Hematopoietic multipotent progenitor cell treated with erythropoietin and hydrocortisone succinate and interleukin-3 and kit ligand, for 6 days (in vitro differentiated cells): ENCODE results near the gene CBX7.
A peak's percentile ranks its signal among the peaks of the same experiment; 100 is the strongest.

Experiments
- DNase-seq: peaks from one replicate; pipeline ENCODE4 v3.0.0-alpha.2; 2015

CBX7 gene

DNA sequence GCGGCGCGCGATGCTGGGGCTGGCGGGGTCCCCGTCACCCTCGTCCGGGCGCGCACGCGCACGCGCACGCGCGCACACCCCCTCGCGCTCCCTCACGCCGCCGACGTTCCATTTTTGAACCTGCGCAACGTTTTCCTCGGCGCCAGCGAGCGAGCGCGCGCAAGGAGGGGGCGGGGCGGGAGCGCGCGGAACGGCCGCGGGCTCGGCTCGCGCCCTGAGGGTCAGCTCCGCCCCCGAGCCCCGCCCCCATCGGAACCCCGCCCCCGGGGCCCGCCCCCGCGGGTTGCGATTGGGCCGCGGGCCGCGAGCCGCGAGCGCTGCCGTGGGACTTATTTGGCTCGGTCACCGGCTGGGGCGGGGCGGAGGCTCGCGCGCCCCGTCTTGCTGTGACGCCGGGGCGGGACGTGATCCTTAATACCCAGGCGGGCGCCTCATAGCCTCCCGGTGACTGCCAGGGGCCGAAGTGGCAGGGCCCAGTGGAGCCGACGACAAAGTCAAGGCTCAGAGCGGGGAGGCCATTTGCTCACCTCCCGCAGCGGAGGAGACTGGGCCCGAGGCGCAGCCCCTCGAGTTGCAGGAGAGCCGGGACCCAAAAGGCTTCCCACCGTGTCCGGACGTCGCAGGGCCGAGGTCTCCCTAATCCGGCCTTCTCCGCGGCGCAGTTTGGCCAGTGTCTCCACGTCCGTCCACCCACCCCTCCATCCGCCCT, at the start of gene CBX7:
CBX7 (minus strand) TSS at position 170 of the 709 bp plus-strand sequence. CDS start 236 bp downstream, outside the sequence.
- DNase-seq, result peak; percentile 91

DNA sequence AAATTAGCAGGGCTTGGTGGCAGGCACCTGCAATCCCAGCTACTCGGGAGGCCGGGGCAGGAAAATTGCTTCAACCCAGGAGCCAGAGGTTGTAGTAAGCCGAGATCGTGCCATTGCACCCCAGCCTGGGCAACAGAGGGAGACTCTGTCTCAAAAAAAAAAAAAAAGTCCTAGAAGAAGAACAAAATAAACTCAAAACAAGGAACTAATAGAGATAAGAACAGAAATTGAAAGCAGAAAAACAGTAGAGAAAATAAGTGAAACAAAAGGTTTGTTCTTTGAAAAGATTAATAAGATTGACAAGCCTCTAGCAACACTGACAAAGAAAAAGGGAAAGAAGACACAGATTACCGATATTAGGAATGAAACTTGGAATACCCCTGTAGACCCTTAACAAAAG, 45.1 kb upstream of the CBX7 start:
- no peak for DNase-seq

DNA sequence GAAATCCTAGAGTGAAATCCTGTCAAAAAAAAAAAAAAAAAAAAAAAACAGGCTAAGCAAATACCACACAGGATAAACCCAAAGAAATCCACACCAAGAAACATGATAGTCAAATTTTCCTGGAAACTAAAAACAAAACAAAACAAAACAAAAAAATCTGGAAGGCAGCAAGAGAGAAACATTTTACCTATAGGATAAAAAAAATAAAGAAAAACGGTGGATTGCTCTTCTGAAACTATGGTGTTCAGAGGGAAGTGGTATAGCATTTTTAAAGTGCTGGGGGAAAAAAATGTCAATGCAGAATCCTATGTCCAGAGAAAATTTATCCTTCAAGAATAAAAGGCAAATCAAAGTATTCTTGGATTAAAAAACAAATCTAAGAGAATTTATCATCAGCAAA, 41.6 kb upstream of the CBX7 start:
- no peak for DNase-seq

DNA sequence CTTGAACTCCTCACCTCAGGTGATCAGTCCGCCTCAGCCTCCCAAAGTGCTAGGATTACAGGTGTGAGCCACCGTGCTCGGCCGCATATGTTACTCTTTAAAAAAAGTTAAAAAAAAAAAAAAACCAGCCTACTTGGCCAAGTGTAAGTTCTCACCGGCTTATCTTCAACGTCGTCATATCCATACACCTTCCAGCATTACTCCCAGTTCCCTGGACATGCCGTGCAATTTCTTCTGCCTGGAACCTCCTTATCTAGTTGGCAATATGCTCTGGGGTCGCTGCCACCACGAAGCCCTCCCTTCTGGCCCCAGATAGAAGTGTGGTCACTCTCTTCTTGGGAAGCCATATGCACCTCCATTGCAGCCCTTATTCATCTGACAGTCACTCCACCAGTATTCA, 36.3 kb upstream of the CBX7 start:
- no peak for DNase-seq

DNA sequence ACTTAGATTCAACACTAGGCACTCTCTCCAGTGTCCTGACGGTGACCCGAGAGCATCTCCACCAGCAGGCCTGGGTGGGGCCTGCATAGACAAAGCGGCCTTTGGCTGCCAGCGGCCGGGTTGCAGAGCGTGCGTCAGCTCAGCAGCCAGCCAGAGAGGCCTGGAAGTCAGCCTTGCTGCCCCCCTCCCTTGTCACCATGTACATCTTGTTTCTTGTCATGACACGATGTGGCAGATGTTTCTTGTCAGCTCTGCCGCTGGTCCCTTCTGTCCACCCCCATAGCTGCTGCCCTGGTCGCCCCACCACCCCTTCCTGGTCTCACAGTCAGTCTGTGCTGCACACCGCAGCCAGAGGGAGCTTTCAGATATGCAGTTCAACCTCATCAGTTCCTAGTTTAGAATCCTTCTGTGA, 33.1 kb upstream of the CBX7 start:
- DNase-seq, result no peak

DNA sequence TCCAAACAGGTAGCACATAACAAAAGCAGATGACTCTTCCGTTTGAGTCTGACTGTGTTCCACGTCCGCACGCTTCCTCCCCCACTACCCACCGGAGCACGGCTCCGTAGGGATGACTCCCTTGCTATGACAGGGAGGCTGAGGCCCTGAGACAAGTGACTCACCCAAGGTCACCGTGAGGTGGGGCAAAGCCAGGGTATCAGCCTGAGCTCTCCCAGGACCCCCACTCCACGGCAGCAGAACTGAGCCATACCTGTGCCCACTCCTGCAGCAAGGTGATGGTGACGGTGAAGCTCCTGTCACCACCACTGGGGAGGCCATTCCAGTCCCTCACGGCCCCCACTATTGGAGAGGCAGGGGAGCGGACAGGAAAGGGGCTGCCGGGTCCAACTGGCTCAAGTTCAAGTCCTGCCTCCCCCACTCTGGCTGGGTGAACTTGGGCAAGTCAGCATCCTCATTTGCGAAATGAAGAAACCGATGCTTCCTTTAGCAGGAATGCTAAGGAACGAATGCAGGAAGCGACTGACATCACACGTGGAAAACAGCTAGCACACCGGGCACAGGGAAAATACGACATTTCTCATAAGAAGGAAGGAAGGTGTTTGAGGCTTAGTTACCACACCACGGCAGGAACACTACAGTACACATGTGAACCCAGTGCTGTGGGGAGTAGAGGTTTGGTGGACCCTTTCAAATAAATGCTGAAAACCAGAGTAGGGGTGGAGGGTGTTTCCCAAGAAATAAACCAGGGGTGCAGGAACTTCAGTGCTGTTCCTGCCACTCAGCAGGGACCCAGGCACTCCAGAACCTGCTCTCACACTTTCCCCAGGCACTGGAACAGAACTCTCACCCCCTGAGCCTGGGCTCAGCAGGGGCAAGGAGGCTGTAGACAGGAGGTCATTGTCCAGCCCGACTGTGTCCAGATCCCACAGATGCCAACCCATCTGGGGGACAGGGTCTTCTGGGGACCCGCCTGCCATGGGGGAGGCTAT, 32.4 kb upstream of the CBX7 start:
- DNase-seq, result no peak

DNA sequence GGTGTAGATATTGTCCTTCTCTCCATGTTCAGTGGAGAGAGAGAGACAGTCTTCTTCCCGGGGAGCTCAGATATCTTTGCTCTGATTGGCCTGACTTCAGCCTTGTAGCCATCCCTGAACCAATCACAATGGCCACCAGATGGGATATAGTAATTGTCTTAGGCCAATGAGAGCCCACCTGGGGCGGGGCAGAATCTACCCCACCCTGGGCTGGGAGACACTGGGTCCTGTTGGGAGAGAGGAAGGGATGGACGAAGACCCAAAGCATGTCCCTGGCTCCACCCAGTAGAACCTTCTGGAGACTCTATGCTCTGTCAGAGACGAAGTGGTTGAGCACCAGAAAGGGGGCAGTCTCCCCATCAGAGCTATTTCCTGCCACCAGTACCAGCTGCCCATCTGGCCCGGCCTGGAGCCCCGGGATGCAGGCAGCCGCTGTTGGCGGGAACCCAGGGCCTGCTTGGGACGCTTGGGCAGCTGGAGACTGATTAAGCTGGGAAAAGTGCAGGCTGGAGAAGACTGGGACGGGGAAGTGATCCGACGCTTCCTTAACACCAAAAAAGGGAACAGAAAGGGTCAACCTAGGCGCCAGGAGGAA, 31.6 kb upstream of the CBX7 start:
- no peak for DNase-seq

DNA sequence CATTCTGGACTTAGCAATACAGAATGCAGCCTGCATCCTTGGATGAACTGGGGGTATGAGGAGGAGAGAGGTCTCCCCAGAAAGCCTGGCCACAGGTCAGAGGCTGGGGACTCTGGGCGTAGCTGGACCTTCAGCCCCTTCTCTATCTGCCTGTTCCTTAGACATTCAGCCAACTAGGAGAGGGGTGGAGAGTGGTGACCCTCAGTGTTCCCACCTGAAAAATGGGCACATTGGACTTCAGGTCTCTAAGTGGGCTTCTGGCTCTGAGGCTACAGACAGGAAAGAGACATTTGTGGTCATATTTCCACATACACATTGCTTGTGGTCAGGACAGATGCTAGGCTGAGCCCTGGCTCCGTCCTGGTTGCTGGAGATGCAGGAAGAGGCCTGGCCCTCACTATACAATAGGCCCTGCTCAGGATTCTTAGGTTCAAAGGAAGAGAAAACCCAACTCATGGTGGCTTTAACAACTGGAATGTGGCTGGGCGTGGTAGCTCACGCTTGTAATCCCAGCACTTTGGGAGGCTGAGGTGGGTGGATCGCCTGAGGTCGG, 30.1 kb upstream of the CBX7 start:
- no peak for DNase-seq

DNA sequence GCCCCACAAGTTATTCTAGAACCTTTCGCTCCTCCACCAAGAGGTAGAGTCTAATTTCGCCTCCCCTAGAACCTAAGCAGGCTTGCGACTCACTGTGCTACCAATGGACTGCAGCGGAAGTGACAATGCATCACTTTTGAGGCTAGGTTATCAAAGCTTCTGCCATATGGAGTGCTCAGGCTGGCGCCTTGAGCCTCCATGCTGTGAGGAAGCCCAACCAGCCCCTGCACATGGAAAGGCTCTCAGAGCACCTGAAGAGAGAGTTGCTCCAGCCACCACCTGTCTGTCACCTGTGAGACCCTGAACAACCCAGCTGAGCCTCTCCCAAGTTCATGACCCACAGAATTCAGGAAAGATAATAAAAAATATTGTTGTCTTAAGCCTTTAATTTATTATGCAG, 29.3 kb upstream of the CBX7 start:
- no peak for DNase-seq

DNA sequence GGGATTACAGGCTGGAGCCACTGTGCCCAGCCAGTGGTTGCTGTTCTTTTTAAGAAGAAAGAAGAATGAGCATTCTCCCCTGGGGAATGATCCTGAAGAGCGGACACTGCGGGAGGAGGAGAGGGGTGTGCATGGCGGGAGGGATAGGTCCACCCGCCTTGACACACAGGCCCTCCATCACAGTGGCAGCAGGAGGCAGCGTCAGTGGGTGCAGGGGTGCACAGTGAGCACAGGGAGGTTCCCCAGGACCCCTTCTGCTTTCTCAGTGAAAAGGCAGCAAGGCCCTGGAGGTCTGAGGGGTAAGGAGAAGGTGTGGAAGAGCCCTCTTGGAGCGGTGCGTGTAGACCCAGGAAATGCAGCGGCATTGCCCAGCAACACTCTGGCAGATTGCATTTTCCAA, 28.9 kb upstream of the CBX7 start:
- DNase-seq, result no peak

DNA sequence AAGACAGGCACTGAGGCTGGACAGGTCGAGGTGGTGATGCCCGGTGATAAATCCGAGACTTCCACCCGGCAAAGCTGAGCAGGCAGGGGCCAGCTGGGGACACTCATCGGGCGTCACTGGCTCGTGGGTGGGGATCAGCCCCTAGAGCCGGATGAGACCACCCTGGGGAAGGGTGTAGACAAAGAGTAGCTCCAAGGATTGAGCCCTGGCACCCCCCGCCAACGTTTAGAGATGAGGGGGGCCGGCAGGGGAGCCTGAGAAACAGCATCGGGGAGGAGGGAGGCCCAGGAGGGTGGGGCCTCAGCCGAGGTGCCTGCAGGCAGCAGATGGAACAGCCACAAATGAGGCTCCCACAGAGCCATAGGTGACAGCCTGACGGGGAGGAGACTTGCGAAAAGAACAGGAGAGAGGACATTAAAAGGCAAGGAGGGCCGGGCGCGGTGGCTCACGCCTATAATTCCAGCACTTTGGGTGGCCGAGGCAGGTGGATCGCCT, 27.4 kb upstream of the CBX7 start:
- no peak for DNase-seq

DNA sequence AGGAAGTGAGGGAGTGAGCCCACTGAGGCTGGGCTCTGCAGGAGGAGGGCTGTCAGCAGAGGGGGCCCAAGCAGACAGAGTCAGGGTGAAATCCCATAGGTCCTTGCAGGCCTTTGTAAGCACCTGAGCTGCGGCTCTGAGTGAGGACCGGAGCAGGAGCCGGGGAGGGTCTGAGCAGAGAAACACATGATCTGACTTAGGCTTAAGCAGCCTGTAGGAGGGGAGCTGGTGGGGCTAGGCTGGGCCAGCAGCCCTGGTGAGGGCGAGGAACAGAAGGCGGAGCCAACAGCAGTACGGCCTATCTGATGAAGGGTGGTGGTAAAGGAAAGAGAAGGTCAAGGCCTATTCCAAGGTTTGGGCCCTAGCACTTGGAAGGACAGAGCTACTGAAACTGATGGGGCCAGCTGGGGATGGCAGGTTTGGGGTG, 26.9 kb upstream of the CBX7 start:
- DNase-seq, result no peak

DNA sequence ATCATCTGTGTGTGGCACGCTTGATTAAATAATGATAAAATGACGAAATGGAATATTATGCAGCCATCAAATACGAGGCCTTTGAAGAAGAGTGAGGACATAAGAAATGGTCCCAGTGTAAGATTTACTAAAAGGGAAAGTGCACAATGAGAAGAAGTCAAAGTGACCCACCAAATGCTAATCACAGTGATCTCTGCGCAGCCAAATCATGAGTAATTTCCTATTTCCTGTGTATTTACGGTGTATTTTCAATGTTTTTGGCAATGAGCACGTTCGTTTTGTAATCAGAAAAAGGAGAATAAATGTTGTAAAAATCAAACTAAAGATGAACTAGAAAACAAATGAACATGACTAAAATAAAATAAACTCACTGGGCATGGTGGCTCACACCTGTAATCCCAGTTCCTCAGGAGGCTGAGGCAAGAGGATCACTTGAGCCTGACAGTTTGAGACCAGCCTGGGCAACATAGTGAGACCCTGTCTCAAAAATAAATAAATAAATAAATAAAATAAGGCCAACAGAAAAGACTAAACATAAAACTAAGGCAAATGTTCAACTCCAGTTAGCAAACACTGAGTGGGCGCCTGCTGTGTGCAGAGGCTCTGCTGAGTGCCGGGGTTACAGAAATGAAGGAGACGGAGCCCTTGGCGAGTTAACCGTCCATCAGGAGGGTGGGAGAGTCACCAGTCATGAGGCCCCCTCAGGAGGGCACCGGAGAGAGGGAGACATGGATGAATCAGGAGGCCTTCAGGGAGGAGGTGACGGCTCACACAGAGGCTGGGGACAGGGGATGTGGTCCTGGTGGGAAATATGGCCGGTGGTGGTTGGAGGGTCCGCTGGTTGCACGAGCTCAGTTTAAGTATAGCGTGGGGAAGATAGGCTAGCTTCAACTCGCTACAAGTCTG, 26.0 kb upstream of the CBX7 start:
- no peak for DNase-seq

DNA sequence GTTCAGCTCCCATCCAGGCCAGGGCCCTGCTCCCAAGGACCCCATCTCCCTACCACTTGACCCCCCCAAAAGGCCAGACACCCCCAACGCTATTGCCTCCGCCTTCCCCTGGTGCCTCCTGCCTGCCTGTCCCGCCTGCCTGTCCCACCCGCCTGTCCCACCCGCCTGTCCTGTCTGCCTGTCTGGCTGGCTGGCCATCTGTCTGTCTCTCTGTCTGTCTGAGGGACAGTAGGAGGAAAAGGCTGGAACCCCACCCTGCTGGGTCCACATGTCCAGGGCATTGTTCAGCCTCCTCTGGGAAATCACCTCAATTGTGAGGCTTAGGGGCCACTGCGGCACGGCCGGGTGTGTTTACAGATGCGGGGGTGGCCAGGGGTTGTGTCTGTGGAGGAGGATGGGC, 25.3 kb upstream of the CBX7 start:
- DNase-seq, result no peak

DNA sequence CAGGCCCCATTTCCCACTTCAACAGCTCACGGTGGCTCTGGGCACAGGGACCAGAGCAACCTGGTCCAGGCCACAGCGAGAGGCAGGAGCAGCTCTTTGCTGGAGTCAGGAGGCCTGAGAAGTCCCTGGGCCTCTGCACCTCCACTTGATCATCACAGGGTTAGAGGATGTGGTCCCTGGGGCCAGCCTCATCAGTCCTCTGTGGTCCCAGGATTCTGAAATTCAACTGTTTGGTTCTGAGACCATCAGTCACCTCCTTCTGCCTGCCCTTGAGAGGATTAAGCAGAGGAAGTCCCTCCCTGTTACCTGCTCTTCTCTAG, 24.9 kb upstream of the CBX7 start:
- DNase-seq, result no peak

DNA sequence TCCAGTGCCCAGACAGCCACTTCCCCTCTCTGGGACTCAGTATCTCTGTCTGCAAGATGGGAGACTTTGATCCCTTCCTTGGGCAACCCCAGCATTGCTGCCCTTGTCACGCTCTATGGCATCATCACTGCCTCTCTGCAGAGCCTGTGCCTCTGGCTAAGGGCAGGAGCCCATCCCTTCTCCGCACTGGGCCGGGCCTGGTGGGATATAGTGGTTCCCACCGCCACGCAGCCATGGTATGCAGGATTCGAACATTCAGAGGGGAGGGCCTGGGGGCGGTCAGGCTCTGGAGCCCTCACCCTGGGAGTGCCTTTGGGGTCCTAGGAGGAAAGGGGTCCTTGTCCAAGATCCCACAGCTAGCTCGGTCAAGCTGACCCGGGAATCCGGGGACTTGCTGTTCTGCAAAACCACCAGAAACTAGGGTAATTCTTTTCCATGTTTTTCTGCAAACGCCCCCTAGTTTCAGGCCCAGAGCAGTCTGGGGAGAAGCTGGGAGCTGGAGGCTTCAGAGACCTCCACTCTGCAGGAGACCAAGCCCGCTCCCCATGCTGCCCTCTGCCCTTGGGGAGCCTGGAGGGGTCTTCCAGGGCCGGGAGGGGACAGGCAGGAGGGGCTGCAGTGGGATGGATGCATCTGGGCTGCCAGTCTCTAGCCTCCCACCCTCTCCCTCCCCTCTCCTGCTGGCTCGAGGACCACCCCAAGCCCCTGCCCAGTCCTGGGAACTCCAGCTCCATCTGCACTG, 24.4 kb upstream of the CBX7 start:
- no peak for DNase-seq

DNA sequence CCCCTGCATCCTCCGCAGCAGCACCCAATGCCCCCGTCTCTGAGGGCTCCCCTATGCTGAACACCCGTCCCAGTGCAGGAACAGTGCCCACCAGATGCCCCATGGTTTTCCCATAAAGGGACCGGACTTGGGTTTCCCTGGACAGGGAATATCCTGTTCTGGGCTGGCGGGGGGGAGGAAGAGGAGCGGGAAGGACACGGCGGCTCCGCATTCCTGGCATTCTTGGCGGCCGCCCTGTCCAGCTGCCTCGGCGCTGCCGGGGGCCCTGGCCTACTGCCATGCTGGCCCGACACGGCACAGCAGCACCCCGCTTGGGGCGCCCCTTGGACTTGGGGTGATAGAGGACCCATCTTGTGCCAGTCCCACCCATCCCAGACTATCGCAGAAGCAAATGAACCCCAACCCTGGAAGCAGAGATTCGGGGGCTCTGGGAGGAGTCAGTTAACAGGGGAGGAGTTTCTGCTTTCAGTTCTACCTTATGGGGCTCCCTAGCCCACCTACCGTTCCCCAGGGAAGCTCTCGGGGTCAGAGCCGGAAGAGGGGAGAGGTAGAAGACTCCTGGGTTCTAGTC, 23.7 kb upstream of the CBX7 start:
- DNase-seq, result no peak

DNA sequence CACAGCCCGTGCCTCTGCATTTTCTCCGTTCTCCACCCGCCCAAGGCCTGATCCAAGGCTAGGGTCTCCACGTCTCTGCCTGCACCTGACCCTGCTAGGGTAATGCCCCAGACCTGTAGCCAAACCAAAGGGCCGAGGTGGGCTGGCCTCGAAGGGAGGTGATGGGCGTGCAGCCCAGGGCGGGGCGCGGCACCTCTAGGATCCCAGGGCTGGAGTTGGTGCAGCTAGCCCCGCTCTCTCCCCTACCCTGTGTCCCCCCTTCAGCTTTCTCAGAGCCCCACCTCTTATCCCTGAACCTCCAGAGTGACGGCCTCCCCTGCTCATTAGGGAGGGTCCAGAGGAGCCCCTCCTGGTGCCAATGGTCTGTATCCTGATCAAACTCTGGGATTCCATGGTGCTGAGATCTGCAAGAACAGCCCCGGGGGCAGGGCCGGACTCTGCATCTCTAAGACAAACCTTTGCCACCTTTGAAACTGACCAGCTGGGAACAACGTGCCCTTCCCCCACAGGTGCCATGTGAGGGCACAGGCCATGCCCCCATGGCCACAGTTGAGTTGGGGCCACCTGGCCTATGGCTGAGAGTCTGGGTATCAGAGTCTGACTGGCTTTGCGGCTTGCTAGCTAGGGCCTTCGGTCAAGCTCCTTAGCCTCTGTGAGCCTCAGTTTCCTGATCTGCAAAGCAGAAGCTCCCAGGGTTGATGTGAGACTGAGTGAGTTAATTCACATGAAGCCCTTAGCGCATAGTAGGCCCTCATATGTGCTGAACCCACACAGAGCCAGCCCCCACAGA, 23.1 kb upstream of the CBX7 start:
- DNase-seq, result no peak

DNA sequence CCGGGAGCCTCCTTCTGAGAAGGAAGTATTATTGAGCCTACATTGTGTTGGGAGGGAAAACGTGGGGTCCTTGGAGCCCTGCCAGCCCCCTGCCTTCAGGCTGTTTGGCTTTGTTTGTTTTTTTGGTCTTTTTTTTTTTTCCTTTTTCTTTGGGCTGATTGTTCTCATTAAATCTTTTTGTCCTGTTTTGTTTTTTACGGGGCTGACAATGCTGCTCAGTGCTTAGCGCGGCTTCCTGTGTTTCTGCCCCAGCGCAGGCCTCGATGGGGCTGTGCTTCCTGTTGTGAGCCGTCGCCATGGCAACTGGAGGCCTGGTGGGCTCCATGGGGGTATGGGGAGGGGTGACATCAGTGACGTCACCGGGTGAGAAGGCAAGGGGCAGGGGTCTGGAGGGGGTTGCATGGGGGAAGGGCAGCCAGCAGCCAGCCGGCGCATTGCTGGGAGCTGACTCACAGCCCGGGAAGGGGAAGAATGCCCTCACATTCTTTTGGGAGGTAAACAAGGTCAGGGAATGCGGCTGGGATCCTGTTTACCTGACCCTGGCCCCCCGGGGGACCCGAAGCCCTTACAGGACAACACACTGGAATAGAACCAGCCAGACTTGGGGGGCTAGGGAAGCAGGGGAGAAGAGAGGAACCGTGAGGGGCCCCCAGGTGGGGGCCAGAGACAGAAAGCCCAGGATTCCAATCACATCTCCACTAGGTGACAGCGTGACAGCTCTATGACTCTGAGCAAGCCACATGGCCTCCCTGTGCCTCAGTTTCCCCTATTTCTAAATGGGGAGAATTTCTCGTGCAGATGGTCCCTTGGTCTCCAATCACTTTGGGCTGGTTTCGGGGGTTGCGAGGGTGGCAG, 22.2 kb upstream of the CBX7 start:
- DNase-seq, result peak; percentile 32
